GM10847 (cell line): Measurements from ENCODE around the gene CD84.
A peak's percentile ranks its signal among the peaks of the same experiment; 100 is the strongest.

Source experiments
- POLR2A ChIP-seq: IDR thresholded peaks from 2 replicates; pipeline ENCODE4 v1.6.1; 2011; ENCODE audit not compliant: insufficient read length; ENCODE audit errors: extremely low read depth

The CD84 gene

GRCh38 chr1:160539990-160540858, 39.1 kb downstream of the CD84 start:
- no peak for TF ChIP-seq POLR2A

- no peak for TF ChIP-seq POLR2A
Measured at GRCh38 chr1:160539684-160539989, 39.7 kb downstream of the CD84 start.

- TF ChIP-seq POLR2A, result no peak
Measured at GRCh38 chr1:160538985-160539651, 40.2 kb downstream of the CD84 start.

- no peak for TF ChIP-seq POLR2A
Measured at GRCh38 chr1:160537714-160538665, 41.3 kb downstream of the CD84 start.

- no peak for TF ChIP-seq POLR2A
Measured at GRCh38 chr1:160534823-160535605, 44.3 kb downstream of the CD84 start.

GRCh38 chr1:160522622-160523345, 56.5 kb downstream of the CD84 start, which contains the start of gene SLAMF6:
Gene SLAMF6, minus strand, starts transcription at chr1:160523255. Its CDS starts 63 bp downstream, at chr1:160523192.
- TF ChIP-seq POLR2A, result peak; percentile 52

- no peak for TF ChIP-seq POLR2A
Measured at GRCh38 chr1:160522136-160522535, 57.2 kb downstream of the CD84 start.

- TF ChIP-seq POLR2A, result no peak
Measured at GRCh38 chr1:160521554-160521953, 57.7 kb downstream of the CD84 start.

- no peak for TF ChIP-seq POLR2A
Measured at GRCh38 chr1:160520999-160521398, 58.3 kb downstream of the CD84 start.

GRCh38 chr1:160520582-160520981, 58.7 kb downstream of the CD84 start:
- TF ChIP-seq POLR2A, result no peak

GRCh38 chr1:160519642-160520435, 59.5 kb downstream of the CD84 start:
- no peak for TF ChIP-seq POLR2A

GRCh38 chr1:160504651-160505050, 74.6 kb downstream of the CD84 start:
- no peak for TF ChIP-seq POLR2A

GRCh38 chr1:160503087-160503486, 76.2 kb downstream of the CD84 start:
- no peak for TF ChIP-seq POLR2A
